K562 (cell line): ENCODE data around the gene PRRT1. TPM values are rescaled to one million over a fixed set of nuclear protein-coding genes. Genes with fewer than 3 reads are reported as not detected.
A peak's percentile ranks its signal among the peaks of the same experiment; 100 is the strongest.

Source experiments
- ARHGAP35 ChIP-seq: fragments of 450-650 bp; IDR thresholded peaks from 2 replicates; pipeline ENCODE4 v1.6.1; 2018; ENCODE audit not compliant: partially characterized antibody
- CBX1 ChIP-seq: sonication (generic); IDR thresholded peaks from 2 replicates; pipeline ENCODE4 v1.6.1; 2016; ENCODE audit warnings: antibody characterized with exemption, low read depth, mild to moderate bottlenecking
- CXXC5 ChIP-seq: fragments of 250-450 bp; sonication (Bioruptor Pico); IDR thresholded peaks from 2 replicates; pipeline ENCODE4 v1.8.0; 2022; ENCODE audit warnings: inconsistent platforms, mild to moderate bottlenecking, moderate library complexity
- ELF1 ChIP-seq: fragments of 200-800 bp; sonication (Bioruptor generic); IDR thresholded peaks from 2 replicates; pipeline ENCODE4 v1.6.1; 2016; ENCODE audit warnings: missing genetic modification characterization, missing compliant biosample characterization
- FOXJ2 ChIP-seq: fragments of 200-800 bp; sonication (Bioruptor generic); IDR thresholded peaks from 2 replicates; pipeline ENCODE4 v1.6.1; 2016; ENCODE audit warnings: missing genetic modification characterization, missing compliant biosample characterization
- GTF2B ChIP-seq: IDR thresholded peaks from 2 replicates; pipeline ENCODE4 v1.6.1; 2011; ENCODE audit not compliant: insufficient read length; ENCODE audit errors: extremely low read depth
- KAT2B ChIP-seq: IDR thresholded peaks from one replicate; pipeline ENCODE4 v1.6.1; 2012; ENCODE audit warnings: low read depth, mild to moderate bottlenecking, control low read depth, inconsistent platforms, low read length, moderate library complexity
- MAFG ChIP-seq: fragments of 450-650 bp; conservative IDR thresholded peaks from 2 replicates; pipeline ENCODE4 v1.6.1; 2016; ENCODE audit warnings: missing genetic modification characterization, missing compliant biosample characterization
- MCM7 ChIP-seq, 2 experiments: fragments of 450-650 bp; IDR thresholded peaks; 2 replicates each; pipeline ENCODE4 v1.6.1; 2016 to 2018
- MEF2D ChIP-seq: conservative IDR thresholded peaks from 2 replicates; pipeline ENCODE4 v1.6.1; 2016; ENCODE audit warnings: low read depth, missing genetic modification characterization, missing compliant biosample characterization
- NCOA6 ChIP-seq: fragments of 450-650 bp; IDR thresholded peaks from 2 replicates; pipeline ENCODE4 v1.6.1; 2017; ENCODE audit warnings: mild to moderate bottlenecking
- NELFE ChIP-seq: IDR thresholded peaks from 2 replicates; pipeline ENCODE4 v1.6.1; 2011; ENCODE audit warnings: mild to moderate bottlenecking; ENCODE audit not compliant: insufficient read depth, insufficient read length
- PML ChIP-seq: IDR thresholded peaks from 2 replicates; pipeline ENCODE4 v1.6.1; 2012; ENCODE audit warnings: low read length, inconsistent platforms
- SMARCA4 ChIP-seq: fragments of 450-650 bp; IDR thresholded peaks from 2 replicates; pipeline ENCODE4 v1.6.1; 2016
- TCF7L2 ChIP-seq: fragments of 150-350 bp; IDR thresholded peaks from 2 replicates; pipeline ENCODE4 v1.6.1; 2016; ENCODE audit warnings: low read depth, mild to moderate bottlenecking, low read length, moderate library complexity
- TEAD1 ChIP-seq, 2 experiments: fragments of 450-650 bp in 1 of 2; sonication (generic) in 1 of 2; formaldehyde crosslinking; IDR thresholded peaks; 2 replicates each; pipeline versions ENCODE4 v1.4.0 to v1.8.0; 2020 to 2022; ENCODE audit warnings: mild to moderate bottlenecking in 2 of 2, missing genetic modification reagents in 1 of 2
- THRA ChIP-seq: fragments of 450-650 bp; IDR thresholded peaks from 2 replicates; pipeline ENCODE4 v1.6.1; 2017; ENCODE audit warnings: mild to moderate bottlenecking, moderate library complexity
- ZBTB43 ChIP-seq: sonication (generic); formaldehyde crosslinking; IDR thresholded peaks from 2 replicates; pipeline ENCODE4 v1.8.0; 2023; ENCODE audit warnings: mild to moderate bottlenecking, missing genetic modification reagents
- ZHX1 ChIP-seq: fragments of 150-350 bp; conservative IDR thresholded peaks from 2 replicates; pipeline ENCODE4 v1.6.1; 2014; ENCODE audit warnings: low read length
- ZNF408 ChIP-seq: fragments of 250-450 bp; sonication (Bioruptor Pico); IDR thresholded peaks from 2 replicates; pipeline ENCODE4 v1.4.0; 2020; ENCODE audit warnings: low read depth, mild to moderate bottlenecking, moderate library complexity
- ZNF699 ChIP-seq: fragments of 250-450 bp; sonication (Bioruptor Pico); IDR thresholded peaks from 2 replicates; pipeline ENCODE4 v1.8.0; 2021; ENCODE audit warnings: mild to moderate bottlenecking, moderate library complexity; ENCODE audit not compliant: insufficient replicate concordance
- ZNF740 ChIP-seq, 3 experiments: fragments of 200-800 bp in 1 of 3; sonication (Bioruptor generic) in 1 of 3; sonication (generic) in 1 of 3; formaldehyde crosslinking in 1 of 3; IDR thresholded peaks; 2 replicates each; pipeline versions ENCODE4 v1.6.1 to v1.8.0; 2016 to 2022; ENCODE audit warnings: mild to moderate bottlenecking in 2 of 3, missing compliant biosample characterization in 2 of 3, missing genetic modification characterization in 2 of 3, missing genetic modification reagents in 1 of 3
- polyA plus RNA-seq, 8 experiments: library from polyadenylated mRNA; depleted of rRNA in 4 of 8; stranded (reverse) in 5 of 8; unstranded in 3 of 8; fragments of >200 nt; fragmentation: Nextera tagmentation in 2 of 8; fragmentation: Illumina TruSeq in 1 of 8; extraction: Ambion mirVana in 2 of 8; extraction: Trizol in 1 of 8; gene quantifications; 2 replicates each; pipeline versions ENCODE4 v1.2.1 to v1.2.3, GENCODE V29; 2011 to 2014; ENCODE audit warnings: inconsistent platforms in 1 of 8, missing spikeins in 1 of 8
- total RNA-seq, 7 experiments: library from RNA; depleted of rRNA in 6 of 7; stranded (reverse); fragments of >200 nt in 6 of 7; fragmentation: Illumina TruSeq in 2 of 7; extraction: Trizol in 2 of 7; gene quantifications; 2 replicates each; pipeline versions ENCODE4 v1.2.1 to v1.2.3, GENCODE V29; 2011 to 2021; ENCODE audit warnings: low replicate concordance in 1 of 7

Gene PRRT1
- total and polyA plus RNA-seq, 9 of the 15 experiments (the other 6 are each of a cell fraction or from before 2014, with no cell fraction given): 0.14 to 3.5 (median 0.41) TPM

- TF ChIP-seq ZHX1: no peak
- no peak for TF ChIP-seq ELF1 (tag)
- no peak for TF ChIP-seq CBX1
- peak; percentile 39; the same call in 1 of the 2 replicates for TF ChIP-seq PML
- TF ChIP-seq ARHGAP35: no peak
- TF ChIP-seq CXXC5 (CRISPR knock-in tag): no peak
- TF ChIP-seq ZBTB43: no peak
- no peak for TF ChIP-seq NCOA6
- TF ChIP-seq MCM7 (IDR thresholded peaks at IDR 0.05): no peak
- TF ChIP-seq MEF2D (tag): peak; percentile 50; the same call in 1 of the 2 replicates
- TF ChIP-seq ZNF740 (CRISPR knock-in tag; IDR thresholded peaks at IDR 0.05): no peak
- no peak for TF ChIP-seq ZNF740 (tag; IDR thresholded peaks at IDR 0.05)
- no peak for TF ChIP-seq ZNF408
- no peak for TF ChIP-seq NELFE
- no peak for TF ChIP-seq THRA
- no peak for TF ChIP-seq FOXJ2 (tag)
- peak; percentile 90 to 91 for TF ChIP-seq TEAD1 (CRISPR knock-in tag; IDR thresholded peaks at IDR 0.05)
- no peak for TF ChIP-seq MAFG (tag)
- TF ChIP-seq KAT2B: no peak
- no peak for TF ChIP-seq GTF2B
- TF ChIP-seq SMARCA4: peak; percentile 74
- no peak for TF ChIP-seq TCF7L2
- no peak for TF ChIP-seq ZNF699 (CRISPR knock-in tag)
These were observed 43.3 kb upstream of the PRRT1 start (continued) for GRCh38 chr6:32194825-32195651.
